ENCODE data around the gene COX15. TPM values are rescaled to one million over a fixed set of nuclear protein-coding genes. Genes with fewer than 3 reads are reported as not detected.

COX15 gene
- total RNA-seq, 1 experiment from 2014 or later: 41.4 TPM

GRCh38 chr10:99756159-99756558 is 24.2 kb upstream of the COX15 start:
- Mint-ChIP-seq H3K27ac (no peak overlapping the region), H3K4me3 (no peak overlapping the region), H3K4me1 (no peaks in the 10 kb centered on the region), H3K27me3 (ENCODE audit: low read depth) (no peaks in the 10 kb centered on the region), H3K9me3 (no peaks in the 10 kb centered on the region), H3K36me3 (peaks cover 46% of the 10 kb centered on the region)
- ChIA-PET CTCF (no interaction called here), POLR2A (no interaction called here)
- no peak for DNase-seq (ENCODE audit: low spot score)
- TF ChIP-seq FOXJ3 (CRISPR knock-in tag; IDR thresholded peaks at IDR 0.05; ENCODE audit: borderline replicate concordance) (no peak), SP1 (CRISPR knock-in tag; conservative IDR thresholded peaks at IDR 0.05) (no peak), STAT6 (CRISPR knock-in tag; conservative IDR thresholded peaks at IDR 0.05; ENCODE audit: low read depth) (no peak), SMAD4 (CRISPR knock-in tag; IDR thresholded peaks at IDR 0.05) (no peak), NFYB (CRISPR knock-in tag; conservative IDR thresholded peaks at IDR 0.05; ENCODE audit: low read depth) (no peak)
- ATAC-seq: no peak

- TF ChIP-seq, protein P1, sequence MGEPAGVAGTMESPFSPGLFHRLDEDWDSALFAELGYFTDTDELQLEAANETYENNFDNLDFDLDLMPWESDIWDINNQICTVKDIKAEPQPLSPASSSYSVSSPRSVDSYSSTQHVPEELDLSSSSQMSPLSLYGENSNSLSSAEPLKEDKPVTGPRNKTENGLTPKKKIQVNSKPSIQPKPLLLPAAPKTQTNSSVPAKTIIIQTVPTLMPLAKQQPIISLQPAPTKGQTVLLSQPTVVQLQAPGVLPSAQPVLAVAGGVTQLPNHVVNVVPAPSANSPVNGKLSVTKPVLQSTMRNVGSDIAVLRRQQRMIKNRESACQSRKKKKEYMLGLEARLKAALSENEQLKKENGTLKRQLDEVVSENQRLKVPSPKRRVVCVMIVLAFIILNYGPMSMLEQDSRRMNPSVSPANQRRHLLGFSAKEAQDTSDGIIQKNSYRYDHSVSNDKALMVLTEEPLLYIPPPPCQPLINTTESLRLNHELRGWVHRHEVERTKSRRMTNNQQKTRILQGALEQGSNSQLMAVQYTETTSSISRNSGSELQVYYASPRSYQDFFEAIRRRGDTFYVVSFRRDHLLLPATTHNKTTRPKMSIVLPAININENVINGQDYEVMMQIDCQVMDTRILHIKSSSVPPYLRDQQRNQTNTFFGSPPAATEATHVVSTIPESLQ (CRISPR knock-in tag; IDR thresholded peaks at IDR 0.05): no peak
- no peak for TF ChIP-seq EMX1 (CRISPR knock-in tag; IDR thresholded peaks at IDR 0.05)
- no peak for TF ChIP-seq NR1H2 (CRISPR knock-in tag; IDR thresholded peaks at IDR 0.05)
- TF ChIP-seq GTF2I (CRISPR knock-in tag; conservative IDR thresholded peaks at IDR 0.05): no peak
- no peak for TF ChIP-seq FOXJ3 (CRISPR knock-in tag; IDR thresholded peaks at IDR 0.05; ENCODE audit: borderline replicate concordance)
- no peak for TF ChIP-seq ZBTB43 (CRISPR knock-in tag; IDR thresholded peaks at IDR 0.05)
- TF ChIP-seq ZNF396 (CRISPR knock-in tag; IDR thresholded peaks at IDR 0.05; ENCODE audit: borderline replicate concordance): no peak
- no peak for TF ChIP-seq TEAD1 (CRISPR knock-in tag; IDR thresholded peaks at IDR 0.05)
- TF ChIP-seq, protein P2, sequence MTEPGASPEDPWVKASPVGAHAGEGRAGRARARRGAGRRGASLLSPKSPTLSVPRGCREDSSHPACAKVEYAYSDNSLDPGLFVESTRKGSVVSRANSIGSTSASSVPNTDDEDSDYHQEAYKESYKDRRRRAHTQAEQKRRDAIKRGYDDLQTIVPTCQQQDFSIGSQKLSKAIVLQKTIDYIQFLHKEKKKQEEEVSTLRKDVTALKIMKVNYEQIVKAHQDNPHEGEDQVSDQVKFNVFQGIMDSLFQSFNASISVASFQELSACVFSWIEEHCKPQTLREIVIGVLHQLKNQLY (CRISPR knock-in tag; IDR thresholded peaks at IDR 0.05): no peak
- no peak for TF ChIP-seq IRF1 (CRISPR knock-in tag; IDR thresholded peaks at IDR 0.05)
- no peak for TF ChIP-seq GRHL2 (CRISPR knock-in tag; IDR thresholded peaks at IDR 0.05; ENCODE audit: insufficient replicate concordance, severe bottlenecking)
- TF ChIP-seq ETV6 (CRISPR knock-in tag; IDR thresholded peaks at IDR 0.05): no peak
- TF ChIP-seq, protein P3, sequence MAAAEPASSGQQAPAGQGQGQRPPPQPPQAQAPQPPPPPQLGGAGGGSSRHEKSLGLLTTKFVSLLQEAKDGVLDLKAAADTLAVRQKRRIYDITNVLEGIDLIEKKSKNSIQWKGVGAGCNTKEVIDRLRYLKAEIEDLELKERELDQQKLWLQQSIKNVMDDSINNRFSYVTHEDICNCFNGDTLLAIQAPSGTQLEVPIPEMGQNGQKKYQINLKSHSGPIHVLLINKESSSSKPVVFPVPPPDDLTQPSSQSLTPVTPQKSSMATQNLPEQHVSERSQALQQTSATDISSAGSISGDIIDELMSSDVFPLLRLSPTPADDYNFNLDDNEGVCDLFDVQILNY (CRISPR knock-in tag; IDR thresholded peaks at IDR 0.05): no peak
- TF ChIP-seq, protein P4, sequence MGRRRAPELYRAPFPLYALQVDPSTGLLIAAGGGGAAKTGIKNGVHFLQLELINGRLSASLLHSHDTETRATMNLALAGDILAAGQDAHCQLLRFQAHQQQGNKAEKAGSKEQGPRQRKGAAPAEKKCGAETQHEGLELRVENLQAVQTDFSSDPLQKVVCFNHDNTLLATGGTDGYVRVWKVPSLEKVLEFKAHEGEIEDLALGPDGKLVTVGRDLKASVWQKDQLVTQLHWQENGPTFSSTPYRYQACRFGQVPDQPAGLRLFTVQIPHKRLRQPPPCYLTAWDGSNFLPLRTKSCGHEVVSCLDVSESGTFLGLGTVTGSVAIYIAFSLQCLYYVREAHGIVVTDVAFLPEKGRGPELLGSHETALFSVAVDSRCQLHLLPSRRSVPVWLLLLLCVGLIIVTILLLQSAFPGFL (CRISPR knock-in tag; IDR thresholded peaks at IDR 0.05; ENCODE audit: borderline replicate concordance): no peak
- no peak for ATAC-seq
- H3K27ac Mint-ChIP-seq: no peak overlapping the region
- ChIA-PET POLR2A (no interaction called here), CTCF (no interaction called here)
- no peak overlapping the region for H3K4me3 Mint-ChIP-seq
- H3K27me3 Mint-ChIP-seq (ENCODE audit: low read depth): no peaks in the 10 kb centered on the region
- no peaks in the 10 kb centered on the region for H3K4me1 Mint-ChIP-seq
- no peaks in the 10 kb centered on the region for H3K9me3 Mint-ChIP-seq
- H3K36me3 Mint-ChIP-seq: peaks cover 54% of the 10 kb centered on the region
- no peak for DNase-seq (ENCODE audit: low spot score)
These were observed 22.7 kb upstream of the COX15 start for GRCh38 chr10:99754670-99755069.
